Gastroesophageal sphincter (tissue), 3 donors: ENCODE results near the gene NEUROD6.

Experiments used
- CTCF ChIP-seq, 4 experiments: fragments of 200-600 bp in 2 of 4; fragments of 450-650 bp in 2 of 4; sonication (generic) in 1 of 4; IDR thresholded peaks; one replicate each; pipeline ENCODE4 v1.5.1; 2017 to 2019; ENCODE audit warnings: antibody characterized with exemption in 4 of 4, mild to moderate bottlenecking in 2 of 4, moderate library complexity in 2 of 4
- EP300 ChIP-seq: sonication (generic); formaldehyde crosslinking; IDR thresholded peaks from one replicate; pipeline ENCODE4 v1.6.1; 2017; ENCODE audit warnings: antibody characterized with exemption, mild to moderate bottlenecking
- POLR2A ChIP-seq, 2 donors: fragments of 450-650 bp; IDR thresholded peaks; one replicate each; pipeline ENCODE4 v1.6.1; 2017; ENCODE audit warnings: antibody characterized with exemption in 2 of 2, mild to moderate bottlenecking in 2 of 2, moderate library complexity in 1 of 2
- POLR2AphosphoS5 ChIP-seq: sonication (generic); formaldehyde crosslinking; IDR thresholded peaks from one replicate; pipeline ENCODE4 v1.6.1; 2017; ENCODE audit warnings: antibody characterized with exemption

GRCh38 chr7:31372231-31372959, 31.9 kb upstream of the NEUROD6 start:
- TF ChIP-seq POLR2A (IDR thresholded peaks at IDR 0.05) (no peak), CTCF (IDR thresholded peaks at IDR 0.05) (no peak), EP300 (no peak), POLR2AphosphoS5 (no peak)
